ENCODE data around the gene GCDH.

GRCh38 chr19:12866416-12867119, 24.4 kb upstream of the GCDH start:
- TF ChIP-seq POLR2A (IDR thresholded peaks at IDR 0.05) (no peak), CTCF (IDR thresholded peaks at IDR 0.05) (no peak)
